Ovary (tissue), 3 donors: Measurements from ENCODE around the gene MYOM3.
A peak's percentile ranks its signal among the peaks of the same experiment; 100 is the strongest.

Experiments used
- EP300 ChIP-seq: sonication (generic); formaldehyde crosslinking; IDR thresholded peaks from one replicate; pipeline ENCODE4 v1.6.1; 2017; ENCODE audit warnings: antibody characterized with exemption
- TF ChIP-seq, protein P1 (sequence below), 3 donors: fragments of 450-650 bp in 2 of 3; fragments of 200-600 bp in 1 of 3; IDR thresholded peaks; one replicate each; pipeline versions ENCODE4 v1.5.1 to v1.8.0; 2016 to 2022; ENCODE audit warnings: antibody characterized with exemption in 3 of 3, mild to moderate bottlenecking in 1 of 3
- donor health status: DM: no; HTN: no; CAD: no.

GRCh38 chr1:24150234-24151174 is 38.6 kb upstream of the MYOM3 start:
- TF ChIP-seq, protein P1, sequence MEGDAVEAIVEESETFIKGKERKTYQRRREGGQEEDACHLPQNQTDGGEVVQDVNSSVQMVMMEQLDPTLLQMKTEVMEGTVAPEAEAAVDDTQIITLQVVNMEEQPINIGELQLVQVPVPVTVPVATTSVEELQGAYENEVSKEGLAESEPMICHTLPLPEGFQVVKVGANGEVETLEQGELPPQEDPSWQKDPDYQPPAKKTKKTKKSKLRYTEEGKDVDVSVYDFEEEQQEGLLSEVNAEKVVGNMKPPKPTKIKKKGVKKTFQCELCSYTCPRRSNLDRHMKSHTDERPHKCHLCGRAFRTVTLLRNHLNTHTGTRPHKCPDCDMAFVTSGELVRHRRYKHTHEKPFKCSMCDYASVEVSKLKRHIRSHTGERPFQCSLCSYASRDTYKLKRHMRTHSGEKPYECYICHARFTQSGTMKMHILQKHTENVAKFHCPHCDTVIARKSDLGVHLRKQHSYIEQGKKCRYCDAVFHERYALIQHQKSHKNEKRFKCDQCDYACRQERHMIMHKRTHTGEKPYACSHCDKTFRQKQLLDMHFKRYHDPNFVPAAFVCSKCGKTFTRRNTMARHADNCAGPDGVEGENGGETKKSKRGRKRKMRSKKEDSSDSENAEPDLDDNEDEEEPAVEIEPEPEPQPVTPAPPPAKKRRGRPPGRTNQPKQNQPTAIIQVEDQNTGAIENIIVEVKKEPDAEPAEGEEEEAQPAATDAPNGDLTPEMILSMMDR (IDR thresholded peaks at IDR 0.05) = peak; percentile 49 to 71 (median 71)
- TF ChIP-seq EP300 = no peak
